ENCODE results near the gene TRABD. TPM values are rescaled to one million over a fixed set of nuclear protein-coding genes. Genes with fewer than 3 reads are reported as not detected.

Gene TRABD
- polyA plus RNA-seq, 1 donor (not counting 4 experiments of a cell fraction or from before 2014, with no cell fraction given) = 22.7 TPM

- peaks cover 5% of the 10 kb centered on the region for H3K27me3 ChIP-seq (ENCODE audit: control insufficient read depth, extremely low read depth, insufficient read depth, low read length)
- FAIRE-seq (no peak), DNase-seq (ENCODE audit: low read depth, low spot score) (no peak)
- no peaks in the 10 kb centered on the region for H3K4me1 ChIP-seq (ENCODE audit: control insufficient read depth, extremely low read depth, insufficient read depth, low read length)
- no peak overlapping the region for H2AFZ ChIP-seq (ENCODE audit: control insufficient read depth, low read length)
- dilution Hi-C loops (cut with MboI; ENCODE audit: extremely low pct_ligation_motif_present, low sequenced_read_pairs) = no loop called here
- H3K4me2 ChIP-seq (ENCODE audit: control insufficient read depth, extremely low read depth, insufficient read depth, low read depth, low read length) = no peak overlapping the region
- no peaks in the 10 kb centered on the region for H3K9me1 ChIP-seq (ENCODE audit: control insufficient read depth, extremely low read depth, insufficient read depth, low read length)
- no peak overlapping the region for H3K9ac ChIP-seq (ENCODE audit: control insufficient read depth, extremely low read depth, insufficient read depth, low read length)
- H3K36me3 ChIP-seq (ENCODE audit: control insufficient read depth in 2 of 2, extremely low read depth in 1 of 2, insufficient read depth in 2 of 2, low read length in 2 of 2) = no peaks in the 10 kb centered on the region
- H3K4me3 ChIP-seq (ENCODE audit: control insufficient read depth in 2 of 3, extremely low read depth in 1 of 3, insufficient read depth in 2 of 3, low read depth in 1 of 3, low read length in 3 of 3) = no peak overlapping the region
- no peaks in the 10 kb centered on the region for H3K9me3 ChIP-seq (ENCODE audit: control insufficient read depth, low read depth, low read length)
- no peak overlapping the region for H3K27ac ChIP-seq (ENCODE audit: control insufficient read depth, insufficient read depth, low read length)
- TF ChIP-seq CTCF (optimal IDR thresholded peaks at IDR 0.05 in 1 of 3, IDR thresholded peaks at IDR 0.05 in 1 of 3, conservative IDR thresholded peaks at IDR 0.05 in 1 of 3; ENCODE audit: extremely low read depth in 1 of 3, insufficient read depth in 2 of 3, low read length in 3 of 3) (no peak), EZH2 (IDR thresholded peaks at IDR 0.05; ENCODE audit: low read length) (no peak)
- no peaks in the 10 kb centered on the region for H4K20me1 ChIP-seq (ENCODE audit: control insufficient read depth, extremely low read depth, insufficient read depth, low read length)
- H3K79me2 ChIP-seq (ENCODE audit: control insufficient read depth, insufficient read depth, low read length) = no peaks in the 10 kb centered on the region
Measured at GRCh38 chr22:50139843-50140415, 45.8 kb upstream of the TRABD start.

DNA sequence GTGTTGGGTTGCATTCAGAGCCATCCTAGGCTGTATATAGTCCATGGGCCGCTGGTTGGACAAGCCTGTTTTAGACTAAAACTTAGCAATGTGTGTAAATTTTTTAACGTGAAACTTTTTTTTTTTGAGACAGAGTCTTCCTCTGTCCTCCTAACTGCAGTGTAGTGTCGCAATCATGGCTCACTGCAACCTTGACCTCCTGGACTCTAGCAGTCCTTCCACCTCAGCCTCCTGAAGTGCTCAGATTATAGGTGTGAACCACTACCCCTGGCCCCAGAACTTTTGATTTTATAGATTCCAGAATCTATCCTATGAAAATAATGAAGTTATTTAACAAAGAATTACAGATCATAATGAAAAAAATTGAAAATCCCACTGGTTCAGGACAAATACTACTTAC lies 45.1 kb upstream of the TRABD start:
- DNase-seq (ENCODE audit: low read depth, low spot score) (no peak), FAIRE-seq (no peak)
- H3K27ac ChIP-seq (ENCODE audit: control insufficient read depth, insufficient read depth, low read length) = no peak overlapping the region
- no peak overlapping the region for H2AFZ ChIP-seq (ENCODE audit: control insufficient read depth, low read length)
- dilution Hi-C loops (cut with MboI; ENCODE audit: extremely low pct_ligation_motif_present, low sequenced_read_pairs) = no loop called here
- no peaks in the 10 kb centered on the region for H3K9me1 ChIP-seq (ENCODE audit: control insufficient read depth, extremely low read depth, insufficient read depth, low read length)
- TF ChIP-seq EZH2 (IDR thresholded peaks at IDR 0.05; ENCODE audit: low read length) = no peak
- no peak for TF ChIP-seq CTCF (optimal IDR thresholded peaks at IDR 0.05 in 1 of 3, IDR thresholded peaks at IDR 0.05 in 1 of 3, conservative IDR thresholded peaks at IDR 0.05 in 1 of 3; ENCODE audit: extremely low read depth in 1 of 3, insufficient read depth in 2 of 3, low read length in 3 of 3)
- no peaks in the 10 kb centered on the region for H3K36me3 ChIP-seq (ENCODE audit: control insufficient read depth in 2 of 2, extremely low read depth in 1 of 2, insufficient read depth in 2 of 2, low read length in 2 of 2)
- no peak overlapping the region for H3K4me3 ChIP-seq (ENCODE audit: control insufficient read depth in 2 of 3, extremely low read depth in 1 of 3, insufficient read depth in 2 of 3, low read depth in 1 of 3, low read length in 3 of 3)
- H3K9me3 ChIP-seq (ENCODE audit: control insufficient read depth, low read depth, low read length) = no peaks in the 10 kb centered on the region
- no peaks in the 10 kb centered on the region for H4K20me1 ChIP-seq (ENCODE audit: control insufficient read depth, extremely low read depth, insufficient read depth, low read length)
- H3K4me1 ChIP-seq (ENCODE audit: control insufficient read depth, extremely low read depth, insufficient read depth, low read length) = no peaks in the 10 kb centered on the region
- no peak overlapping the region for H3K4me2 ChIP-seq (ENCODE audit: control insufficient read depth, extremely low read depth, insufficient read depth, low read depth, low read length)
- peaks cover 5% of the 10 kb centered on the region for H3K27me3 ChIP-seq (ENCODE audit: control insufficient read depth, extremely low read depth, insufficient read depth, low read length)
- no peaks in the 10 kb centered on the region for H3K79me2 ChIP-seq (ENCODE audit: control insufficient read depth, insufficient read depth, low read length)
- no peak overlapping the region for H3K9ac ChIP-seq (ENCODE audit: control insufficient read depth, extremely low read depth, insufficient read depth, low read length)

Measured in keratinocyte (primary cell).